ENCODE results near the gene NAALADL1.

The NAALADL1 gene

DNA sequence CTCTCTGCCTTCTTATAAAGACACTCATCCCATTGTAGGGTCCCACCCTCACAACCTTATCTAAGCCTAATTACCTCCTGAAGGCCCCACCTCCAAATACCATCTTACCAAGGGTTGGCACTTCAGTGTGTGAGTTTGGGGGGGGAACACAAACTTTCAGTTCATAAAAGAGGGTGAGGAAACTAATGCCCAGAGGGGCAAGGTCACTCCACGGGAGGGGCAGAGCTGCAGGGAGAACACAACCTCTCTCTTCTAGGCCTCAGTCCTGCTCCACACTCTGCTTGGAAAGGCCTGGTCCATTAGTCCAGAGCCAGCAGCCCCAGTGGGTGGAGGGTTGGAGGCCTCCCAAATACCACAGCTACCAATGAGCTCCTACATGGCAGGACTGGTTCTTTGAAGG, 58.9 kb downstream of the NAALADL1 start:
- TF ChIP-seq ZFP37 (tag by site-specific recombination; IDR thresholded peaks at IDR 0.05) (no peak), ZNF658 (tag by site-specific recombination; IDR thresholded peaks at IDR 0.05) (no peak), GLIS1 (tag by site-specific recombination; IDR thresholded peaks at IDR 0.05) (no peak), ZNF558 (tag by site-specific recombination; IDR thresholded peaks at IDR 0.05) (no peak), ZNF391 (tag by site-specific recombination; IDR thresholded peaks at IDR 0.05; ENCODE audit: borderline replicate concordance, low read depth) (no peak), SP7 (tag by site-specific recombination; IDR thresholded peaks at IDR 0.05) (no peak), PRDM6 (tag by site-specific recombination; IDR thresholded peaks at IDR 0.05) (no peak), ZNF404 (tag by site-specific recombination; IDR thresholded peaks at IDR 0.05) (no peak), ZNF423 (tag by site-specific recombination; IDR thresholded peaks at IDR 0.05) (no peak), ZBTB7A (tag by site-specific recombination; IDR thresholded peaks at IDR 0.05; ENCODE audit: low read depth) (no peak), KLF1 (tag by site-specific recombination; IDR thresholded peaks at IDR 0.05) (no peak), ZNF664 (tag by site-specific recombination; IDR thresholded peaks at IDR 0.05) (no peak), GLI2 (tag by site-specific recombination; IDR thresholded peaks at IDR 0.05; ENCODE audit: borderline replicate concordance, low read depth) (no peak), PRDM1 (tag by site-specific recombination; IDR thresholded peaks at IDR 0.05) (no peak), ZNF560 (tag by site-specific recombination; IDR thresholded peaks at IDR 0.05; ENCODE audit: borderline replicate concordance) (no peak), ZNF792 (tag by site-specific recombination; IDR thresholded peaks at IDR 0.05) (no peak), SCRT1 (tag by site-specific recombination; IDR thresholded peaks at IDR 0.05; ENCODE audit: borderline replicate concordance) (no peak)
- TF ChIP-seq, protein P1, sequence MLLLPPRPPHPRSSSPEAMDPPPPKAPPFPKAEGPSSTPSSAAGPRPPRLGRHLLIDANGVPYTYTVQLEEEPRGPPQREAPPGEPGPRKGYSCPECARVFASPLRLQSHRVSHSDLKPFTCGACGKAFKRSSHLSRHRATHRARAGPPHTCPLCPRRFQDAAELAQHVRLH (tag by site-specific recombination; IDR thresholded peaks at IDR 0.05), result no peak
- Histone ChIP-seq H3K4me3 (ENCODE audit: low read depth, low read length) (no peak overlapping the region), H3K4me1 (ENCODE audit: control insufficient read depth, insufficient read depth, low read length) (no peaks in the 10 kb centered on the region), H3K9me3 (ENCODE audit: control insufficient read depth, insufficient read depth, low read depth, low read length) (no peaks in the 10 kb centered on the region), H3K27ac (ENCODE audit: extremely low read depth, low read depth, low read length) (no peak overlapping the region), H3K36me3 (ENCODE audit: control insufficient read depth in 2 of 2, insufficient read depth in 1 of 2, low read length in 2 of 2) (no peaks in the 10 kb centered on the region)
- POLR2A ChIA-PET, result interaction anchor here (0.7 kb wide), 1 partner anchor 496 kb away, joined by 3 read pairs; no protein-coding TSS in a partner anchor
- CTCF ChIA-PET, result interaction anchor here (1.0 to 3.7 kb wide), 3 partner anchors 14 to 36 kb away, joined by 4 to 15 read pairs (median 5); partner anchors contain the start of gene ARL2

DNA sequence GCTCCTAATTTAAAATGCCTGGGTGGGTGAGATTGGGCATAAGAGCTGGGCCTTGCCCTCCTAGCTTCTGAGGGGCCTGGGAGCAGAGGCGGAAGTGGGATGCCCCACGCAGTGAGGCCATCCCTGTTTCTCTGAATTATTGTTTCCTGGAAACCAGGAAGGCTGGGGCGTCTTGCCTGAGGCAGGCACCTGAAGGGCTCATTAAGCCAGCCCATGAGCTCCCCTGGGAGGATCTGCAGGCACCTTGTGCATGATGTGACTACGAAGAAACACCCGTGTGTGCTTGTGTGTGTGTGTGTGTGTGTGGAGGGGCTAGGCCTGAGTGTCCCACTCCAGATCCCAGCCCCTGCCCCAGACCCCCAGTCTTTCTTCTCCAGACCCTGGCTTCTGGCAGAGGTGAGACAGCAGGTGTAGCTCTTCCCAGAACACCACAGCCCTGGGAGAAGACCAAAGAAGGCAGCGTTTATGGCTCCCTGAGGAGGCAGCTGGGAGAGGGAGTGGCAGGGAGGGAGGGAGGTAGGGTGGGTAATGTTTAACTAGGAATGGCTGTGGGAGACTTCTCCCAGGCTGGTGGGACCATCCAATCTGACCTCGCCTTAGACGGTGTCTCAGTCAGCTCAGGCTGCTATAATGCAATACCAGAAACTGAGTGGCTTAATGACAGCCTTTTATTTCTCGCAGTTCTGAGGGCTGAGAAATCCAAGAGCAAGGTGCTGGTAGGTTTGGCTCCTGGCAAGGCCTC, 59.5 kb downstream of the NAALADL1 start:
- ChIA-PET CTCF (interaction anchor here (0.5 to 3.7 kb wide), 5 partner anchors 14 to 179 kb away, joined by 3 to 15 read pairs (median 4); partner anchors contain the start of gene ARL2), POLR2A (interaction anchor here (0.6 kb wide), 1 partner anchor 14 kb away, joined by 4 read pairs; no protein-coding TSS in a partner anchor)
- Histone ChIP-seq H3K36me3 (ENCODE audit: control insufficient read depth in 2 of 2, insufficient read depth in 1 of 2, low read length in 2 of 2) (no peaks in the 10 kb centered on the region), H3K9me3 (ENCODE audit: control insufficient read depth, insufficient read depth, low read depth, low read length) (no peaks in the 10 kb centered on the region), H3K27ac (ENCODE audit: extremely low read depth, low read depth, low read length) (no peak overlapping the region), H3K4me1 (ENCODE audit: control insufficient read depth, insufficient read depth, low read length) (no peaks in the 10 kb centered on the region), H3K4me3 (ENCODE audit: low read depth, low read length) (no peak overlapping the region)
- TF ChIP-seq SP3 (tag by site-specific recombination; IDR thresholded peaks at IDR 0.05), result no peak
- no peak for TF ChIP-seq SCRT2 (tag by site-specific recombination; IDR thresholded peaks at IDR 0.05)
- TF ChIP-seq, protein P1 (tag by site-specific recombination; IDR thresholded peaks at IDR 0.05), result no peak
- no peak for TF ChIP-seq ZBTB8A (tag by site-specific recombination; IDR thresholded peaks at IDR 0.05)
- TF ChIP-seq ZNF112 (tag by site-specific recombination; IDR thresholded peaks at IDR 0.05), result no peak
- TF ChIP-seq ZNF785 (tag by site-specific recombination; IDR thresholded peaks at IDR 0.05), result no peak
- no peak for TF ChIP-seq ZNF658 (tag by site-specific recombination; IDR thresholded peaks at IDR 0.05)
- TF ChIP-seq ZNF624 (tag by site-specific recombination; IDR thresholded peaks at IDR 0.05), result no peak
- peak; percentile 76 for TF ChIP-seq KLF17 (tag by site-specific recombination; IDR thresholded peaks at IDR 0.05)
- peak; percentile 86 for TF ChIP-seq KLF1 (tag by site-specific recombination; IDR thresholded peaks at IDR 0.05)
- TF ChIP-seq ZXDB (tag by site-specific recombination; IDR thresholded peaks at IDR 0.05), result no peak
- TF ChIP-seq ZNF626 (tag by site-specific recombination; IDR thresholded peaks at IDR 0.05), result no peak
- no peak for TF ChIP-seq ZNF830 (tag by site-specific recombination; IDR thresholded peaks at IDR 0.05; ENCODE audit: low read depth)
- no peak for TF ChIP-seq ZNF292 (tag by site-specific recombination; IDR thresholded peaks at IDR 0.05; ENCODE audit: borderline replicate concordance, low read depth)
- peak; percentile 23; the same call in 1 of the 2 replicates for TF ChIP-seq GLIS1 (tag by site-specific recombination; IDR thresholded peaks at IDR 0.05)
- TF ChIP-seq ZNF302 (tag by site-specific recombination; IDR thresholded peaks at IDR 0.05; ENCODE audit: low read depth), result no peak
- no peak for TF ChIP-seq ZNF792 (tag by site-specific recombination; IDR thresholded peaks at IDR 0.05)

All from HEK293 (cell line).